C4-2B (cell line): ENCODE measurements around the gene DDIAS.

ENCODE experiments used
- ZFX ChIP-seq: fragments of 450-650 bp; IDR thresholded peaks from 2 replicates; pipeline ENCODE4 v1.6.1; 2017
- TF ChIP-seq, protein P1 (sequence below): fragments of 450-650 bp; conservative IDR thresholded peaks from 2 replicates; pipeline ENCODE4 v1.5.1; 2017; ENCODE audit warnings: mild to moderate bottlenecking

DNA sequence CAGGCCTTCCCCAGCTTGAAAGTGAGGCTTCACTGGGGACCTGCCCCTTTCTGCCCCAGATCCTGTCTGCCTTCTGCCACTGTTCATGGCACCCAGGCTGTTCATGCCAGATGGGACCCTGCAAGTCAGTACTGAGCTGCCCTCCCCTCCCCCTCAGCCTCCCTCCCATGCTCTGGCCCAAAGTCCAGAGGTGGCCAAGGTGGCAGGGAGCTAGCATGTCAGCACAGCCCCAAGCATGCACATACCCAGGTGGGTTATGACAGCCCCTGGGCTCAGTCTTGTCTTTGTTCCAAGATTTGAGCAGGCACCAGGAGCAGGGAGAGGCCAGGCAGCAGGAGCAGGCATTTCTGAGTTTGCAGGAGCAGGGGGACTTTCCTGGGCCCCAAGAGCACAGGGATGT, 44.1 kb downstream of the DDIAS start:
- TF ChIP-seq, protein P1, sequence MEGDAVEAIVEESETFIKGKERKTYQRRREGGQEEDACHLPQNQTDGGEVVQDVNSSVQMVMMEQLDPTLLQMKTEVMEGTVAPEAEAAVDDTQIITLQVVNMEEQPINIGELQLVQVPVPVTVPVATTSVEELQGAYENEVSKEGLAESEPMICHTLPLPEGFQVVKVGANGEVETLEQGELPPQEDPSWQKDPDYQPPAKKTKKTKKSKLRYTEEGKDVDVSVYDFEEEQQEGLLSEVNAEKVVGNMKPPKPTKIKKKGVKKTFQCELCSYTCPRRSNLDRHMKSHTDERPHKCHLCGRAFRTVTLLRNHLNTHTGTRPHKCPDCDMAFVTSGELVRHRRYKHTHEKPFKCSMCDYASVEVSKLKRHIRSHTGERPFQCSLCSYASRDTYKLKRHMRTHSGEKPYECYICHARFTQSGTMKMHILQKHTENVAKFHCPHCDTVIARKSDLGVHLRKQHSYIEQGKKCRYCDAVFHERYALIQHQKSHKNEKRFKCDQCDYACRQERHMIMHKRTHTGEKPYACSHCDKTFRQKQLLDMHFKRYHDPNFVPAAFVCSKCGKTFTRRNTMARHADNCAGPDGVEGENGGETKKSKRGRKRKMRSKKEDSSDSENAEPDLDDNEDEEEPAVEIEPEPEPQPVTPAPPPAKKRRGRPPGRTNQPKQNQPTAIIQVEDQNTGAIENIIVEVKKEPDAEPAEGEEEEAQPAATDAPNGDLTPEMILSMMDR, result no peak
- no peak for TF ChIP-seq ZFX
